Fibroblast of lung (primary cell): ENCODE measurements around the gene ZBTB45. TPM values are rescaled to one million over a fixed set of nuclear protein-coding genes. Genes with fewer than 3 reads are reported as not detected.

Experiments
- polyA plus RNA-seq, 2 donors: library from polyadenylated mRNA; depleted of rRNA in 1 of 2; stranded (reverse) in 1 of 2; unstranded in 1 of 2; fragments of >200 nt; gene quantifications; 2 replicates each; pipeline ENCODE4 v1.2.1, GENCODE V29; 2011 to 2012; ENCODE audit warnings: missing spikeins in 1 of 2
- total RNA-seq: library from RNA; depleted of rRNA; stranded (reverse); fragments of >200 nt; gene quantifications from 2 replicates; pipeline ENCODE4 v1.2.1, GENCODE V29; 2014

ZBTB45 gene
- total and polyA plus RNA-seq, 2 donors (not counting 1 experiment from before 2014, with no cell fraction given): 3.1 to 5.9 TPM

Other genes with a start within 250 kb of the ZBTB45 start
- 4.9 and 5.6 TPM in 2 replicates for gene ZNF8, start 240.9 kb downstream of the ZBTB45 start, total RNA-seq
- gene ZNF8, start 240.9 kb downstream of the ZBTB45 start, polyA plus RNA-seq: 2.3 and 2.6 TPM in 2 replicates
- 20.0 and 25.6 TPM in 2 replicates for gene ERVK3-1, start 214.4 kb downstream of the ZBTB45 start, total RNA-seq
- gene ERVK3-1, start 214.4 kb downstream of the ZBTB45 start, polyA plus RNA-seq: 36.6 and 44.7 TPM in 2 replicates
- 2.3 and 3.0 TPM in 2 replicates for gene ZSCAN22, start 192.8 kb downstream of the ZBTB45 start, total RNA-seq
- 2.8 and 3.0 TPM in 2 replicates for gene ZSCAN22, start 192.8 kb downstream of the ZBTB45 start, polyA plus RNA-seq
- 3.3 and 12.6 TPM in 2 replicates for gene A1BG, start 166.3 kb downstream of the ZBTB45 start, total RNA-seq
- gene A1BG, start 166.3 kb downstream of the ZBTB45 start, polyA plus RNA-seq: 5.0 and 8.3 TPM in 2 replicates
- gene ZNF497, start 157.1 kb downstream of the ZBTB45 start, total RNA-seq: 1.5 and 2.5 TPM in 2 replicates
- 0.03 and 0.05 TPM in 2 replicates for gene ZNF497, start 157.1 kb downstream of the ZBTB45 start, polyA plus RNA-seq
- gene ZNF837, start 138.8 kb downstream of the ZBTB45 start, total RNA-seq: 1.5 and 1.8 TPM in 2 replicates
- gene ZNF837, start 138.8 kb downstream of the ZBTB45 start, polyA plus RNA-seq: 0.18 and 0.27 TPM in 2 replicates
- 2,126 and 2,800 TPM in 2 replicates for gene RPS5, start 132.5 kb downstream of the ZBTB45 start, total RNA-seq
- gene RPS5, start 132.5 kb downstream of the ZBTB45 start, polyA plus RNA-seq: 1,173 and 1,532 TPM in 2 replicates
- gene RNF225, start 124.2 kb downstream of the ZBTB45 start, total RNA-seq: under 0.01 TPM in 1 of 2 replicates, not detected in the other
- not detected in 2 replicates for gene RNF225, start 124.2 kb downstream of the ZBTB45 start, polyA plus RNA-seq
- 16.9 and 18.8 TPM in 2 replicates for gene ZNF584, start 111.2 kb downstream of the ZBTB45 start, total RNA-seq
- gene ZNF584, start 111.2 kb downstream of the ZBTB45 start, polyA plus RNA-seq: 11.7 and 14.6 TPM in 2 replicates
- 9.5 and 14.5 TPM in 2 replicates for gene ZNF132, start 79.7 kb downstream of the ZBTB45 start, total RNA-seq
- gene ZNF132, start 79.7 kb downstream of the ZBTB45 start, polyA plus RNA-seq: 2.2 and 4.1 TPM in 2 replicates
- gene ZNF324B, start 68.2 kb downstream of the ZBTB45 start, total RNA-seq: 8.9 and 9.0 TPM in 2 replicates
- gene ZNF324B, start 68.2 kb downstream of the ZBTB45 start, polyA plus RNA-seq: 2.1 and 2.5 TPM in 2 replicates
- 11.8 and 14.2 TPM in 2 replicates for gene ZNF324, start 52.7 kb downstream of the ZBTB45 start, total RNA-seq
- gene ZNF324, start 52.7 kb downstream of the ZBTB45 start, polyA plus RNA-seq: 3.9 and 4.1 TPM in 2 replicates
- 8.2 and 9.4 TPM in 2 replicates for gene ZNF446, start 43.5 kb downstream of the ZBTB45 start, total RNA-seq
- 2.4 and 2.5 TPM in 2 replicates for gene ZNF446, start 43.5 kb downstream of the ZBTB45 start, polyA plus RNA-seq
- gene SLC27A5, start 7.8 kb downstream of the ZBTB45 start, total RNA-seq: 6.7 and 10.1 TPM in 2 replicates
- gene SLC27A5, start 7.8 kb downstream of the ZBTB45 start, polyA plus RNA-seq: 5.2 and 7.3 TPM in 2 replicates
- 293 and 325 TPM in 2 replicates for gene TRIM28, start 24.3 kb upstream of the ZBTB45 start, total RNA-seq
- gene TRIM28, start 24.3 kb upstream of the ZBTB45 start, polyA plus RNA-seq: 160 and 273 TPM in 2 replicates
- gene CHMP2A, start 35.3 kb upstream of the ZBTB45 start, total RNA-seq: 146 and 167 TPM in 2 replicates
- gene CHMP2A, start 35.3 kb upstream of the ZBTB45 start, polyA plus RNA-seq: 215 and 269 TPM in 2 replicates
- 52.6 and 73.7 TPM in 2 replicates for gene UBE2M, start 38.8 kb upstream of the ZBTB45 start, total RNA-seq
- gene UBE2M, start 38.8 kb upstream of the ZBTB45 start, polyA plus RNA-seq: 73.6 and 99.9 TPM in 2 replicates
- 13.9 and 14.9 TPM in 2 replicates for gene MZF1, start 53.5 kb upstream of the ZBTB45 start, total RNA-seq
- gene MZF1, start 53.5 kb upstream of the ZBTB45 start, polyA plus RNA-seq: 3.0 and 4.1 TPM in 2 replicates